HG02798 (cell line): ENCODE results near the gene STAC3.

ENCODE experiments used
- ATAC-seq: cut with Tn5 transposase; IDR thresholded peaks from one replicate; pipeline ENCODE4 v1.9.1; 2021; ENCODE audit warnings: mild to moderate bottlenecking; ENCODE audit not compliant: unreplicated experiment, poor library complexity

The STAC3 gene

GRCh38 chr12:57213763-57214397, 37.1 kb downstream of the STAC3 start:
- no peak for ATAC-seq

- ATAC-seq = peak; percentile 54
Observed at GRCh38 chr12:57213058-57213715, 37.8 kb downstream of the STAC3 start.

DNA sequence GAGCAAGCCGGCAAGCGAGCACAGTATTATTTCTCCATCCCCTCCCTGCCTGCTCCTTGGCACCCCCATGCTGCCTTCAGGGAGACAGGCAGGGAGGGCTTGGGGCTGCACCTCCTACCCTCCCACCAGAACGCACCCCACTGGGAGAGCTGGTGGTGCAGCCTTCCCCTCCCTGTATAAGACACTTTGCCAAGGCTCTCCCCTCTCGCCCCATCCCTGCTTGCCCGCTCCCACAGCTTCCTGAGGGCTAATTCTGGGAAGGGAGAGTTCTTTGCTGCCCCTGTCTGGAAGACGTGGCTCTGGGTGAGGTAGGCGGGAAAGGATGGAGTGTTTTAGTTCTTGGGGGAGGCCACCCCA, 38.3 kb downstream of the STAC3 start:
- no peak for ATAC-seq

DNA sequence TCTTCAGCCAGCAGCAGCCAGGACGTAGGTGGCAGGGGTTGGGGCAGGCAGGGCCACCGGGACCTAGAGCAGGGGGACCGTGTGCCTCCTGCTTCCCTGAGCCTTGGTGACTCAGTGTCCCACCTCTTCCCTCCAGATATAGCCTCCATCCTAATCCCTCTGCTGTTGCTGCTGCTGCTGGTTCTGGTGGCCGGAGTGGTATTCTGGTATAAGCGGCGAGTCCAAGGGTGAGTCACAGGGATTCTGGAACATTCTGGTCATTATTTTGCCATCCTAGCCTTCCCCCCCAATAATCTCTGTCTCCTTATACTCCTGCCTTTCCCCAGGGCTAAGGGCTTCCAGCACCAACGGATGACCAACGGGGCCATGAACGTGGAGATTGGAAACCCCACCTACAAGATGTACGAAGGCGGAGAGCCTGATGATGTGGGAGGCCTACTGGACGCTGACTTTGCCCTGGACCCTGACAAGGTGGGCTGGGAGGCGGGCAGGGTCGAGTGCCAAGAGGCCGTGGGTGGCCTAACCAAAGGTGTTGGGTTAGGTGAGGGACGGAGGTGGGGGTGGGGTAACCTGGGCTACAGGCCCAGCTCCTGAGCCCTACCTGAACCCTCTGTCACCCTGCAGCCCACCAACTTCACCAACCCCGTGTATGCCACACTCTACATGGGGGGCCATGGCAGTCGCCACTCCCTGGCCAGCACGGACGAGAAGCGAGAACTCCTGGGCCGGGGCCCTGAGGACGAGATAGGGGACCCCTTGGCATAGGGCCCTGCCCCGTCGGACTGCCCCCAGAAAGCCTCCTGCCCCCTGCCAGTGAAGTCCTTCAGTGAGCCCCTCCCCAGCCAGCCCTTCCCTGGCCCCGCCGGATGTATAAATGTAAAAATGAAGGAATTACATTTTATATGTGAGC, 38.9 kb downstream of the STAC3 start:
- ATAC-seq = no peak

DNA sequence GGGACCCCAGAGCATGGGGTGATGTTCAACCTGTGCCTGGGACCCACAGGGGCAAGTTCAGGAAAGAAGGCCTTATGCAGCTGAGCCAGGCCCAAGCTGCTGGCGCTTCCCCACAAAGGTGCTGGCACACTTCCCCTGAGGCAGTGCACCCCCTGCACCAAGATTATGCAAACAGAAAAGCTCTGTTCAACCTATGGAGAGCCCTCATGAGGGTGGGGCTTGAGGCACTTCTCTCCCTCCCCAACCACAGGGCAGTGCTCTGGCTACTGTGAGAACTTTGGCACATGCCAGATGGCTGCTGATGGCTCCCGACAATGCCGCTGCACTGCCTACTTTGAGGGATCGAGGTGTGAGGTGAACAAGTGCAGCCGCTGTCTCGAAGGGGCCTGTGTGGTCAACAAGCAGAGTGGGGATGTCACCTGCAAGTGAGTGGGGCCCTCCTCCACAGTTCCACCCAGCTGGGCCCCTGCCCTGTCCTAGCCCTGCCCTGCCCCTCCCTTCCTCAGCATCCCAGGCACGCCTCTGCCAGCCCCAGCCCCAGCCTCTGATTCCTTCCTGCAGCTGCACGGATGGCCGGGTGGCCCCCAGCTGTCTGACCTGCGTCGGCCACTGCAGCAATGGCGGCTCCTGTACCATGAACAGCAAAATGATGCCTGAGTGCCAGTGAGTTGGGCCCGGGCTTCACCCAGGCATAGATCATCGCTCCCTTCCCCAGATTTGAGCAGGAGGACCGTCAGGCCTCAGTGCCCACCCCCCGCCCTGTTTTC, 39.9 kb downstream of the STAC3 start:
- ATAC-seq = no peak

DNA sequence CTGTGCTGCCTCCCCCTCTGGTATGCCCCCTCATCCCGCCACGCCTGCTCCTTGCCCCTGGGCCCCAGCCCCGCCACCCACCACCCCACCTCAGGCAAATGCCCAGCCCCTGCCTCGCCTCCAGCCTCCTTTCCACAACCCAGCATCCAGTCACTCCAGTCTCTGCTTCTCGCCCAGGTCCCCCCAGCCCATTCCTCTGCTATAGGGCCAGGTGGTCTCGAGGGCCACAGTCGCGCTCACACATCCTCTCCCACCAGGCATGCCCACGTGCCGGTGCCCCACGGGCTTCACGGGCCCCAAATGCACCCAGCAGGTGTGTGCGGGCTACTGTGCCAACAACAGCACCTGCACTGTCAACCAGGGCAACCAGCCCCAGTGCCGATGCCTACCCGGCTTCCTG, 40.5 kb downstream of the STAC3 start:
- ATAC-seq = no peak

DNA sequence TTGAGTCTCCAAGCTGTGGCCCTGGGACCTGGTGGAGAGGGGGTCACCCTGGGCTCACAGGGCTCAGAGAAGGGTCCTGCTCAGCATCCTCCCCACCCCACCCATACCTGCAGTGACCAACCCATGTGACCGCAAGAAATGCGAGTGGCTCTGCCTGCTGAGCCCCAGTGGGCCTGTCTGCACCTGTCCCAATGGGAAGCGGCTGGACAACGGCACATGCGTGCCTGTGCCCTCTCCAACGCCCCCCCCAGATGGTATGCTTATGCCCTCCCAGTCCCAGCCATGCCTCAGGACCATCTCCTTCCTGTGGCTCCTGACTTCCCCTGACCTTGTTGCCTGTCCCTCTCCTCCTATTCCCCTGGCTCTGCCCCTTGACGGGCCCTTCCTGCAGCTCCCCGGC, 41.1 kb downstream of the STAC3 start:
- ATAC-seq = no peak

DNA sequence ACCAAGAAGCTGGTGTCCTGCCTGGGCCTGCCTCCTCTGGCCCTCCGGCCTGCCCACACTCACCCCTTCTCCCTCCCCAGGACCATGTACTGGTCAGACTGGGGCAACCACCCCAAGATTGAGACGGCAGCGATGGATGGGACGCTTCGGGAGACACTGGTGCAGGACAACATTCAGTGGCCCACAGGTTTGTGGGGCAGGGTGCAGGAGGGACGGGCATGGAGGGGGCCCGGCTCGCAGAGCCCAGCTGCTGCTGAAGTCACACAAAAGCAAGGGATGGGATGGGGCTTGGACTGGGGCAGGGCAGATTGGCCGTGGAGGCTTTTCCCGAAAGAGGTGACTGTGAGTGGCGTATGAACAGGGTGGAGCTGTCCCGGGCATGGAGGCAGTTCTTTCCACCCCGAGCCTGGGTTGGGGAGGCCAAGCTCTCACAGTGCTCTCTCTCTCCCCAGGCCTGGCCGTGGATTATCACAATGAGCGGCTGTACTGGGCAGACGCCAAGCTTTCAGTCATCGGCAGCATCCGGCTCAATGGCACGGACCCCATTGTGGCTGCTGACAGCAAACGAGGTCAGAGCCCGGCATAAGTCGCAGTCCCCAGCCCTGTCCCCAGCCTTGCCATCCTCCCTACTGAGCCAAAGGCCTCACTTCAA, 42.2 kb downstream of the STAC3 start:
- ATAC-seq = no peak

- no peak for ATAC-seq
Observed at GRCh38 chr12:57207731-57208630, 43.0 kb downstream of the STAC3 start.

DNA sequence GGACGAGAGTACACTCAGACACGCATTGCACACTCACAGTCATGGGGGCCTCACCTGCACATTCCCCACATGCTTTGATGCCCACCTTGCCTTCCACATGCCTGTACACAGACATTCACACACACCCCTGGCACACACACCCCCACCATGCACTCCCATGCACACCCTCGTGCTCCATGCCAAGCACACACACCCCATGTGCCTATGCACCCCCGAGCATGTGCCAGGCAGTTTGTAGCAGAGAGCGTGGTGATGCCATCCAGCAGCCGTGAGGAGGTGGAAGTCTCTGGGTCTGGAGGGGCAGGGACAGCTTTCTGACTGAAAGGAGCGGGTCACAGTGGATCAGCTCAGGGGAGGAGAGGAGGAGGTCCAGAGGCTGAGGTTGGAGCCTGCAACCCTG, 45.1 kb downstream of the STAC3 start:
- ATAC-seq = no peak

- no peak for ATAC-seq
Observed at GRCh38 chr12:57205186-57205585, 45.8 kb downstream of the STAC3 start.

GRCh38 chr12:57204454-57204853, 46.5 kb downstream of the STAC3 start:
- no peak for ATAC-seq

DNA sequence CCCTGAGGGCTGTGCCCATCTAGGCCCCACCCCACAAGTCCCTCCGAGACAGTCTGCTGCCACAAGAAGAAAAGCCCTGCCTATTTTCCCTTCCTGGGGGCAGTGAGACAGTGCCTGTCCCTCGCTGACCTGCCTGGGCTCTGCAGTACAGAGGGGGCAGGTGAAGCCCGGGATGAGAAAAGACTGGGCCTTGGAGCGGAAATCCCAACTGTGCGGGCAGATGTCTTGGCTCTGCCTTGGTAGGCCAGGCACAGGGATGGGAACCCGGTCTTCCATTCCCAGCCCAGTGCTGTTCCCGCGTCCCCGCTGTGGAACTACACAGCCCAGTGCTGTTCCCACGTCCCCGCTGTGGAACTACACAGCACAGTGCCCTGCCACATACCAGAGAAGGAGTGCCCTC, 47.2 kb downstream of the STAC3 start:
- no peak for ATAC-seq

DNA sequence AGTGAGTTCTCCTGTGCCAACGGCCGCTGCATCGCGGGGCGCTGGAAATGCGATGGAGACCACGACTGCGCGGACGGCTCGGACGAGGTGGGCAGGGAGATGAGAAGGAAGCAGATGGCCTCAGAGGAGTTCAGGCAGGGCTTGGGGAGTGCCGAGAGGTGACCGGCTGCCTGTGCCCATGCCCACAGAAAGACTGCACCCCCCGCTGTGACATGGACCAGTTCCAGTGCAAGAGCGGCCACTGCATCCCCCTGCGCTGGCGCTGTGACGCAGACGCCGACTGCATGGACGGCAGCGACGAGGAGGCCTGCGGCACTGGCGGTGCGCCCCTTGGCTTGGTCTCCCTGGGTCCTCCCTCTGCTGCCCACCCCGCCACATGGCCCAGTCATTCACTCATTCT, 47.8 kb downstream of the STAC3 start:
- ATAC-seq = no peak

DNA sequence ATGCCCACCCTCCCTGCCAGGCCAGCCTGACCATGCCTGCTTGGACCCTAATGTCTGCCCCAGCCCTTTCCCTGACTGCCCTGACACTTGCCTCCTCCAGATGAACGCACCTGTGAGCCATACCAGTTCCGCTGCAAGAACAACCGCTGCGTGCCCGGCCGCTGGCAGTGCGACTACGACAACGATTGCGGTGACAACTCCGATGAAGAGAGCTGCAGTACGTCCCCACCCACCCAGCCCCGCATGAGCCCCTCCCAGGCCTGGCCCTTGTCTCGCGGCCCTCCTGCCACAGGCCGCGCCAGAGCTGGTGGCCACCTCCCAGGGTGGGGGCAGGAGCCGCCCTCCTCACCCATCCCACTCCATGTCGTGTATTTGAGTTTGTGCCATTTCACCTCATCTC, 48.7 kb downstream of the STAC3 start:
- ATAC-seq = no peak

DNA sequence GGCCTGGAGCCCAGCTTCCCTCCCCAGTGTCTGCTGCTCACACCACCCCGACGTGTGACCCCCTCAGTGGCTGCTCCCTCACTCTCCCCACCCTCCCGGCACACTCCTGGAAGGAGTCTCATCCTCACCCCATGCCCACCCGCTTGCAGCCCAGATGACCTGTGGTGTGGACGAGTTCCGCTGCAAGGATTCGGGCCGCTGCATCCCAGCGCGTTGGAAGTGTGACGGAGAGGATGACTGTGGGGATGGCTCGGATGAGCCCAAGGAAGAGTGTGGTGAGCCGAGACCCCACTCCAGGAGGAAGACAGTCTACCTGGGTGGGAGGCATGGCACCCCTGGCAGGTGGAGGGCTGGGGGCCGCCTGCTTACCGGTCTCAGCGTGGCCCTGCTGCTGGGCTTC, 49.4 kb downstream of the STAC3 start:
- ATAC-seq = no peak

DNA sequence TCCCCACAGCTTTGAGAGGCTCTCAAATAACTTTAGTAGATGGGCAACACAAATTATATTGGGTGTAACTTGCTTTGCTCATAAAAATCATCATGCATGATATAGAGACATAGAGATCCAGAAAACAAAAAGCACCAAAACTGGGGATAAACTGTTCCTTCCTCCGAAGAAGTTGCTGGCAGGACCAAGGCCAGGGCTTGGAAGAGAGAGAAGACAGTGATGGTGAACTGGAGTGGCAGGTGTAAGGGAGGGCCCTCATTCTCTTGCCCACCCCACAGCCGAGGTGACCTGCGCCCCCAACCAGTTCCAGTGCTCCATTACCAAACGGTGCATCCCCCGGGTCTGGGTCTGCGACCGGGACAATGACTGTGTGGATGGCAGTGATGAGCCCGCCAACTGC, 49.8 kb downstream of the STAC3 start:
- ATAC-seq = no peak

DNA sequence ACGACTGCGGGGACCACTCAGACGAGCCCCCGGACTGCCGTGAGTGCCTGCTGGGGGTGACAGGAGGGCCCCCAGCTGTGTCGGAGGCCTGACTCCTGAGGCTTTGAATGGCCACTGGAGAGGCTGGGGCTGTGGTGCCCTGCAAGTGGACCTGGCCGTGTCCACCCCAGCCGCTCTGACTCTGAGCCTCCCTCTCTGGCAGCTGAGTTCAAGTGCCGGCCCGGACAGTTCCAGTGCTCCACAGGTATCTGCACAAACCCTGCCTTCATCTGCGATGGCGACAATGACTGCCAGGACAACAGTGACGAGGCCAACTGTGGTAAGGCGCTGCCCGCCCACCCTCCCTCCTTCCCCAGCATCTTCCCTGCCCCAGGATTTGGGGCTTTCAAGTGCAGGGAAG, 50.5 kb downstream of the STAC3 start:
- ATAC-seq = no peak

GRCh38 chr12:57199191-57199590, 51.8 kb downstream of the STAC3 start:
- no peak for ATAC-seq
